Gastrocnemius medialis (tissue), 4 donors: ENCODE measurements around the gene ARHGAP10.
"Not testable (repeated sequence)": the region's sequence is repeated elsewhere in the genome, so short reads cannot be mapped to it uniquely, and the experiment has no call there.

Experiments used
- CTCF ChIP-seq, 5 experiments: fragments of 450-650 bp in 3 of 5; fragments of 200-600 bp in 2 of 5; sonication (generic) in 2 of 5; IDR thresholded peaks in 4 of 5; conservative IDR thresholded peaks in 1 of 5; 1 replicate in 4 of 5; 2 replicates in 1 of 5; pipeline ENCODE4 v1.5.1; 2016 to 2019; ENCODE audit warnings: antibody characterized with exemption in 5 of 5, mild to moderate bottlenecking in 3 of 5, moderate library complexity in 3 of 5
- POLR2A ChIP-seq, 2 donors: fragments of 450-650 bp; IDR thresholded peaks; one replicate each; pipeline ENCODE4 v1.6.1; 2017; ENCODE audit warnings: antibody characterized with exemption in 2 of 2, mild to moderate bottlenecking in 2 of 2, moderate library complexity in 2 of 2

- not testable (repeated sequence) for TF ChIP-seq POLR2A (IDR thresholded peaks at IDR 0.05); CTCF (IDR thresholded peaks at IDR 0.05 in 4 of 5, conservative IDR thresholded peaks at IDR 0.05 in 1 of 5)
Observed at GRCh38 chr4:148083073-148083472, 351.2 kb downstream of the ARHGAP10 start.
